ENCODE measurements around the gene DCLK2.

Gene DCLK2

GRCh38 chr4:150217808-150218207, 139.6 kb downstream of the DCLK2 start:
- Mint-ChIP-seq H3K4me3 (no peak overlapping the region), H3K9me3 (no peaks in the 10 kb centered on the region), H3K27ac (no peak overlapping the region), H3K27me3 (ENCODE audit: low read depth) (peaks cover 28% of the 10 kb centered on the region), H3K4me1 (peaks cover 7% of the 10 kb centered on the region), H3K36me3 (ENCODE audit: low read depth) (peaks cover 3% of the 10 kb centered on the region)
- TF ChIP-seq, protein P1, sequence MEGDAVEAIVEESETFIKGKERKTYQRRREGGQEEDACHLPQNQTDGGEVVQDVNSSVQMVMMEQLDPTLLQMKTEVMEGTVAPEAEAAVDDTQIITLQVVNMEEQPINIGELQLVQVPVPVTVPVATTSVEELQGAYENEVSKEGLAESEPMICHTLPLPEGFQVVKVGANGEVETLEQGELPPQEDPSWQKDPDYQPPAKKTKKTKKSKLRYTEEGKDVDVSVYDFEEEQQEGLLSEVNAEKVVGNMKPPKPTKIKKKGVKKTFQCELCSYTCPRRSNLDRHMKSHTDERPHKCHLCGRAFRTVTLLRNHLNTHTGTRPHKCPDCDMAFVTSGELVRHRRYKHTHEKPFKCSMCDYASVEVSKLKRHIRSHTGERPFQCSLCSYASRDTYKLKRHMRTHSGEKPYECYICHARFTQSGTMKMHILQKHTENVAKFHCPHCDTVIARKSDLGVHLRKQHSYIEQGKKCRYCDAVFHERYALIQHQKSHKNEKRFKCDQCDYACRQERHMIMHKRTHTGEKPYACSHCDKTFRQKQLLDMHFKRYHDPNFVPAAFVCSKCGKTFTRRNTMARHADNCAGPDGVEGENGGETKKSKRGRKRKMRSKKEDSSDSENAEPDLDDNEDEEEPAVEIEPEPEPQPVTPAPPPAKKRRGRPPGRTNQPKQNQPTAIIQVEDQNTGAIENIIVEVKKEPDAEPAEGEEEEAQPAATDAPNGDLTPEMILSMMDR (IDR thresholded peaks at IDR 0.05; ENCODE audit: unreplicated experiment in 3 of 3) = no peak

DNA sequence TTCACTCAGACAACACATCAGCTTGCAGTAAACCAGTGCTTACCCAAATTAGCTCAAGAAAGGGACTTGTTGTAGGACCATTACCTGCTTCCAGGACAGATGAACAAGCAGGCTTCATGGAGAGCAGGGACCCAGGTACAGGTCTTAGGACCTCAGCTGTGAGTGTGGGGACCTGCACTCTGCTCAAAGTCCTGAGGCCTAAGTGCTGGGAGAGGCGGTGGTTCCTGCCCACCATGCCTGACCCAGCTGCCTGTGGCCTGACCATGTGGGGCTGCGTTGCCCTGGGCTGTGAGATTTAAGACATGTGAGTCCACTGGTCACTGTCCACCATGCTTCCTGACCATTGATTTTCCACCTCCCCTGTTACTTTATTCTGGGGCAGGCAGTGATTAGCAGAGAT, 140.2 kb downstream of the DCLK2 start:
- Mint-ChIP-seq H3K36me3 (ENCODE audit: low read depth) (peaks cover 3% of the 10 kb centered on the region), H3K4me1 (peaks cover 7% of the 10 kb centered on the region), H3K27ac (no peak overlapping the region)

DNA sequence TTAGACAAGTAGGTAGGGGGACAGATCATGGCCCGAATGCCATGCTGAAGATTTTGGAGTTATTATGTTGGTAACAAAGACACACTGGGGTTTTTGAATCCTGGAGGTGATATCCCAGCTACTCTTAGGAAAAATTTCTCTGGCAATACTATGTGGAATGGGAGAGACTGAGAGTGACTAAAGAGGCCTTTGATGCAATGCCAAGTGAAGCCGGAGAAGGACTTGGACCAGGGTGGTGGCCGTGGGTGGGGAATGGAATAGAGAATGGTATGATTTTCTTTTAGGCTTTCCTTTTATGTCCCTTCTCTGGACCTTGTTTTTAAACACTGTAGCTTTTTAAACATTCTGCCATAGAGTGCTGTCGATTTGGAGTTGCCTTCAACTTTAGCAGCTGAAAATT, 141.6 kb downstream of the DCLK2 start:
- Mint-ChIP-seq H3K4me1 (peaks cover 7% of the 10 kb centered on the region), H3K4me3 (no peak overlapping the region), H3K27ac (no peak overlapping the region), H3K36me3 (ENCODE audit: low read depth) (peaks cover 3% of the 10 kb centered on the region), H3K9me3 (no peaks in the 10 kb centered on the region), H3K27me3 (ENCODE audit: low read depth) (peaks cover 28% of the 10 kb centered on the region)
- TF ChIP-seq, protein P1 (IDR thresholded peaks at IDR 0.05; ENCODE audit: unreplicated experiment in 3 of 3) = no peak

More for the DNA sequence above, 140.2 kb downstream of the DCLK2 start:
- Mint-ChIP-seq H3K27me3 (ENCODE audit: low read depth) (peaks cover 28% of the 10 kb centered on the region), H3K9me3 (no peaks in the 10 kb centered on the region), H3K4me3 (no peak overlapping the region)
- TF ChIP-seq, protein P1 (IDR thresholded peaks at IDR 0.05; ENCODE audit: unreplicated experiment in 3 of 3) = no peak

GRCh38 chr4:150224896-150225591, 146.8 kb downstream of the DCLK2 start:
- peaks cover 7% of the 10 kb centered on the region for H3K36me3 Mint-ChIP-seq (ENCODE audit: low read depth)
- TF ChIP-seq, protein P1 (IDR thresholded peaks at IDR 0.05; ENCODE audit: unreplicated experiment in 3 of 3) = no peak
- no peaks in the 10 kb centered on the region for H3K9me3 Mint-ChIP-seq
- peaks cover 3% of the 10 kb centered on the region for H3K27me3 Mint-ChIP-seq (ENCODE audit: low read depth)
- H3K4me1 Mint-ChIP-seq = peaks cover 10% of the 10 kb centered on the region
- no peak overlapping the region for H3K4me3 Mint-ChIP-seq
- no peak overlapping the region for H3K27ac Mint-ChIP-seq

DNA sequence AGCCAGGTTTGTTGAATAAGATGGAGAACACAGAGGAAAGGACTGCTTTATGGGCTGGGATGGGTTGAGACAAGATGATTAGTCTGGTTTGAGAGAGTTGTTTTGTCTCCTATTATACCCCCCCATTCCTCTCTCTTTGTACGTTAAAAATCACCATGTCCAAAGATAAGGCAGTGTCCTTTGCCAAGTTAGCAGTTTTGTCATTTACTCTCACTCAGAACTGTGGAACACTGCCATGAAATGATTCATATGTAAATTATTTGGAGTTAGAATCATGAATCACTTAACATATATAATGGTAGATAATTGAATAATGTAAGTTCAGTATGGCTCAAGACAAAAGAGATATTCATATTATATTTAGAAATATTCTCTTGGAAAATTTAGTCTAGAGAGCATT, 151.3 kb downstream of the DCLK2 start:
- Mint-ChIP-seq H3K27me3 (ENCODE audit: low read depth) (peaks cover 3% of the 10 kb centered on the region), H3K4me1 (peaks cover 22% of the 10 kb centered on the region), H3K36me3 (ENCODE audit: low read depth) (peaks cover 21% of the 10 kb centered on the region), H3K9me3 (no peaks in the 10 kb centered on the region), H3K4me3 (no peak overlapping the region), H3K27ac (no peak overlapping the region)
- TF ChIP-seq, protein P1 (IDR thresholded peaks at IDR 0.05; ENCODE audit: unreplicated experiment in 3 of 3) = no peak

- TF ChIP-seq, protein P1 (IDR thresholded peaks at IDR 0.05; ENCODE audit: unreplicated experiment in 3 of 3) = no peak
- Mint-ChIP-seq H3K4me3 (no peak overlapping the region), H3K4me1 (peaks cover 27% of the 10 kb centered on the region), H3K27me3 (ENCODE audit: low read depth) (peaks cover 3% of the 10 kb centered on the region), H3K9me3 (no peaks in the 10 kb centered on the region), H3K27ac (peak overlapping the region in 2 of 3 experiments; percentile 20 to 24), H3K36me3 (ENCODE audit: low read depth) (peaks cover 21% of the 10 kb centered on the region)
Measured at GRCh38 chr4:150230561-150230960, 152.3 kb downstream of the DCLK2 start.
